ENCODE data around the gene TAF15.

TAF15 gene

DNA sequence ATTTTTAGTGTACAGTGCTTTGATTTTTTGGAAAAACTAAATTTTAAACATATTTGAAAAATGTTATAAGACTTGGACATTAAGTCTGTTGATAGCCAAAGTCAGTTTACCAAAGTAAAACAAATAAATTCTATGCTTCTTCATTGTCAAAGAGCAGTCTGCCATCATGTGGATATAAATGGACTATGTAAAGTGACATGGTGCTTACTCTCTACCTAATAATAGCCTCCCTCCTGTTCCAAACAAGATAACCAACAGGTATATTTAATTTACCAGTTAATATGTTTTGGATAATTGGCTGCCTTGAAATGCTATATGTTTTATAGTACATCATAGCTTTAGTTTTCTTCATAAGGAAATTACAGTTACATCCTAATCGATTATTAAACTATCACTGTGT lies 15.9 kb downstream of the TAF15 start:
- no peak for FAIRE-seq

DNA sequence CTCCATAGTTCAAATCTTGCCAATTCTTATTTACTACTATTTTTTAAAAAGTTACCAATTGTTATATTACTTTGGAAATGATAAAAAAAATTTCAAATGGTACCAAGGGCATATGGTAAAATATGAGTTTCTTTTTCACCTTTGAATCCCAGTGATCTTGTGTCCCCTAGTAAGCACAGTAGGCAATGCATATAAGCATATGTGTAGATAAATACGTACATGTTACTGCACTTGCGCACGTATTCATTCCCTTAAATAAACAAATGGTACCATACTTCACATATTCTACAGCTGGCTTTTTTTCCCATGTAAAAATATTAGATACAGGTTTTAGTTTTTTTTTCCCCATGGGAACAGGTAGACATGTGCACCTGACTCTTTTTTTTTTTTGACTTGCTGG lies 31.8 kb downstream of the TAF15 start:
- no peak for FAIRE-seq

DNA sequence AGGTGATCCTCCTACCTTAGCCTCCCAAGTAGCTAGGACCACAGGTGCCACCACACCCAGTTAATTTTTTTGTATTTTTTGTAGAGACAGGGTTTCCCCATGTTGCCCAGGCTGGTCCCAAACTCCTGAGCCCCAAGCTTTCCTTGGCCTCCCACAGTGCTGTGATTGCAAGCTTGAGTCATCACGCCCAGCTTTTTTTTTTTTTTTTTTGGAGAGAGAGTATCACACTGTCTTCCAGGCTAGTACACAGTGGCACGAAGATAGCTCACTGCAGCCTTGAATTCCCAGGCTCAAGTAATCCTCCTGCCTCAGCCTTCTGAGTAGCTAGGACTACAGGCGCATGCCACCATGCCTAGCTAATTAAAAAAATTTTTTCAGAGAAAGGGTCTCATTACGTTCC lies 32.2 kb downstream of the TAF15 start:
- no peak for FAIRE-seq

DNA sequence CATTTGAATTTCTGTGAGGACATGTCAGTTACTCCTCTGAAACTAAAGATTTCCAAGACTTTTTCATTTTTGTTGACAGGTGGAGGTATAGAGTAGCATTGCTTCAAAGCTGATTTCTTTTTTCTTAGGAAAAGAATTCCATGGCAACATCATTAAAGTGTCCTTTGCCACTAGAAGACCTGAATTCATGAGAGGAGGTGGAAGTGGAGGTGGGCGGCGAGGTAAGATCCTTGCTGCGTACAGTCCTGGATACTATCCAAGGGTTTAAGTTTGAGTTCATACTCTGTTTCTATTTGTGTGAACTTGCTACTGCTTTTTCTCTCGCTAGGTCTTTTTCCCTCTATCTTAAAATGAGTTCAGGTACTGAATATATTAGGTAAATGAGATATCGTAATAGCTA lies 33.0 kb downstream of the TAF15 start:
- no peak for FAIRE-seq

DNA sequence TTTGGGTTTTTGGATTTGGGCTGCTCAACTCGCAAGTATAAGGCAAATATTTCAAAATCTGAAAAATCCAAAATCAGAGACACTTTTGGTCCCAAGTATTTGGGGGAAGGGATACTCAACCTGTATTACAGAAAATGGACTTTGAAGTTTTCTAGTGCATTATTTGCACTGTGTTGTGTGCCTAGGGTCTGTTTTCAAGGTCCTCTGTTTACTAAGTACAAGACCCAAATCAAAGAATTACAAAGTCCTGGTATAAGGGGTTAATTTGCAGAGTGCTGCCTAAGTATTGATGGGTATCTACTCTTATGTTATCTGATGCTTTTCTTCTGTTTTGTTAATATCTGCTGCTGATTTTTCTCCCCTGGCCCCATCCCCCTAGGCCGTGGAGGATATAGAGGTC lies 34.4 kb downstream of the TAF15 start:
- no peak for FAIRE-seq

DNA sequence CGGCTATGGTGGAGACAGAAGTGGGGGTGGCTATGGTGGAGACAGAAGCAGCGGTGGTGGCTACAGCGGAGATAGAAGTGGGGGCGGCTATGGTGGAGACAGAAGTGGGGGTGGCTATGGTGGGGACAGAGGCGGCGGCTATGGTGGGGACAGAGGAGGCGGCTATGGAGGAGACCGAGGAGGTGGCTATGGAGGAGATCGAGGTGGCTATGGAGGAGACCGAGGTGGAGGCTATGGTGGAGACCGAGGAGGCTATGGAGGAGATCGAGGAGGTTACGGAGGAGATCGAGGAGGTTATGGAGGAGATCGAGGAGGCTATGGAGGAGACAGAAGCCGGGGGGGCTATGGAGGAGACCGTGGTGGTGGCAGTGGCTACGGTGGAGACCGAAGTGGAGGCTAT lies 35.3 kb downstream of the TAF15 start:
- no peak for FAIRE-seq

DNA sequence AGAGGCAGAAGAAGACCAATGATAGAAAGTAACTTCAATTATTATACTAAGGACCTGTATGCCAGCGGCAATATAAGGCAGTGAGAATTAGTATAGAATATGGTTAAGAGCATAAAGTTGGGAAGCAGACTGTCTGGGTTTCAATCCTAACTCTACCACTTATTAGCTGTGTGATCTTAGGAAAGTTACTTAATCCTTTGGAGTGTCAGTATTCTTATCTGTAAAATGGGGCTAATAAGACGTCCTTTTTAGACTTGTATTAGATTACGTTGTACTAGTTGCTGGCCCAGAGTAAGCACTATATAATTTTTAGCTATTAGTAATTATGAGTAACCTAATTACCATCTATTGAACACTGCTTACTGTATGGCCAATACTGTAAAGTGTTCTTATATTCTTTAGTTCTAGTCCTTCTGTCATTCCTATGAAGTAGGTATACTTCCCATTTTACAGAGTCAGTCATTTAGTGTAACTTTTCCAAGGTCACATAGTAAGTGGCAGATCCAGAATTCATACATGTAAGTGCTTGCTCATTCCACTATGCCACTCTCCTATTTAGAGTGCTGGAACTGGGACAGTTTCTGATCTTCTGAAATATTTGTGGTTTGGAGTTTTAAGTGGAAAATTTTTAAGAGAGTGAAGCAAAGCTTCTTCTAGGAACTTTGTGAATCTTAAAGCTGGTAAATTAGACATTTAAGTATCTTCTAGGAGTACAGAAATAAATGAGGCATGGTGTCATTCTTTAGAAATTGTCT lies 36.9 kb downstream of the TAF15 start:
- FAIRE-seq, result no peak

DNA sequence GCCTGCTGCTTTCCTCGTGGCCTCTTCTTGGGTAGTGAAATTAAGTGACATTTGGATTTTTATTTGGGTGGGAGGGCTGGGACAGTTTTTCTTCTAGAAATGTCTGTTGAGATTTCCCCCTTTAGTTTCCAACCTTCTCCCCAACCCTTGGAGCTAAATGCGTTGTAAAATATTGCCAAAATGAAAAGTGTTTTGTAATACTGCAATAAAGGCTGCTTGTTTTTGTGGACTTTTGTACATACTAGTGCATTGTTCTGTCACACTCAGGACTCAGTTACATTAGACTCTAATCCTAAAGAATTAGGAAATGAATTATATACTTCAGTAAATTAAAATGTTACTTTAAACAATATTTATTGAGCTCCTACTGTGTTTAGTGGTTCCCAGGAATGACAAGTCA lies 37.7 kb downstream of the TAF15 start:
- FAIRE-seq, result no peak

DNA sequence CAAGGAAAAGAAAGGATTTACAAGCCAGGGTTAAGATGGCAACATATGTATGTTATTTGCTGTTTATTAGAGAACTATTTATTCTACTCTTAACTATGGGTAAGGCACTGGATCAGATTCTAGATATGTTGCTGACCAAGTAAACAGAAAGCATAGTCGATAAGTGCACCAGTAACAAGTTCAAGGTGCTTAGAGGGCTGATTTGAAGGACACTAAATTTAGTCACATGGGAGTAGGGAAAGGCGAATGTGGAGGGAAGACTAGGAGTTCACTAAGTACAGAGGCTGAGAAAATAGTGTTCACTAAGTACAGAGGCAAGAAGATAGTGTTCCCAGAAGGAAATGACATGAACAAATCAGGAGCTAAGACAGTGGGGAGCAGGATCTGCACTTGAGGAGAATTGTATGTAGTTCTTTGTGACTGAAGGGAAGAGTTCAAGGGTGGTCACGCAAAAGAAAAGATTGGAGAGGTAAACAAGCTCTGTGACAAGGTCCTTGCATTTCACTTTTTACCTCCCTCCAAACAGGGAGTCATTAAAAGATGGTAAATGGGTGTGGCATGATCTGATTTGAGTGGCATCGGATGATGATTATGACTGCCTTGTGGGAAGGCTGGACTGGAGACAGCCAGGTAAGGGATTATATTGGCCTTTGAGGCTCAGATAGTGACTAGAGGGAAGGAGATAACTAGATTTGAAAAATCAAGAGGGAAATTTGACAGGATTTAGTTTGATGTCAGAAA lies 38.5 kb downstream of the TAF15 start:
- no peak for FAIRE-seq

DNA sequence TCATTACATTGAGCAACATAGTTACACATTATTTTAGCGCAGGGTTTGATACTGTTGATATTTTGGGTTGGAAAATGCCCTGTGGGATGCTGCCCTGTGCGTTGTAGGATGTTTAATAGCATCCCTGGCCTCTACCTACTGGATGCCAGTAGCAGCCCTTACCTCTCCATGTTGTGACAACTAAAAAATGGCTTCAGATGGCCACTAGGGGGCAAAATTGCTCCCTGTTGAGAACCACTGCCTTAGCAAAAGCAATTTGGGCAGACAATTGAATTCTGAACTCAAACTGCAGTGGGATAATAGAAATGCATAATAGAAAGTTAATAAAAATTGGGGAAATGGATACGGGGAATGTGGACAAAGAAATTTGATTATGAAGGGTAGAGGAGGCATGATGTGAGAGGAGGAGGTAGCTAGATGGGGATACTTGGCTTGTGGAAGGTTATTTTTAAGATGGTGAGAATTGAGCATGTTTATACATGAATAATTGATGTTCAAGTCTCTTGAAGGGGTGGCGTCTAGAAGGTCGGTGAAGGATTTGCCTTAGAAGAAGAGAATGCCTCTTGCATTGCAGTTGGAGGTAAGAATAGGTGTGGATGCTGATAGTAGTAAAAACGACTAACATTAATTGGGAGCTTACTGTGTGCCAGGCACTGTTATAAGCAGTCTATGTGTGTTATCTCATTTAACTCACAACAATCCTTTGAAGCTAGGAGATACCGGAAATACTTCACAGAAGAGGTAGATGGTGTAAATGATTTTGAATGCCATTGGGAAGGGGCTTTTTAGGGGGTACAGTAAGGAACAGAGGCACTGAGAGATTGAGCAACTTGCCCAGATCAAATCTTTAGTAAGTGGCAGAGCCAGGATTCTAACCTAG lies 40.4 kb downstream of the TAF15 start:
- no peak for FAIRE-seq

DNA sequence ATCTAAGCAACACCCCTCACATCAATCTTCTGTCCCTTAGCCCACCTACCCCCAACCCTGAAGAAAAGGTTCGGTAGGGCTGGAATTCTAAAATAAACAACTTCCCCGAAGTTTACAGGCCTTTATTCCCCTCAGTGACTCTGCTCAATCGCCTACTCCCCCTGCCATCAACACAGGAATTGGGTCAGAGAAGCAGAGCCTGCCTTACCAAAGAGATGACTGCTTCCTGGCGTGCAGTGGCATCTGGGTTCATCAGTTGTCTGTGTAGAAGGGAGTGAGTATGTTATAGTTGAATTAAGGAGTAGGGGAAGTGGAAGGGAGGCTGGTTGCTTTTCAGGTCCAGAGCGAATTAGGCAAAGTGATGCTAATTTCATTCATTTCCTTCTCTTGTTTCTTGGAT lies 46.7 kb downstream of the TAF15 start:
- no peak for FAIRE-seq

DNA sequence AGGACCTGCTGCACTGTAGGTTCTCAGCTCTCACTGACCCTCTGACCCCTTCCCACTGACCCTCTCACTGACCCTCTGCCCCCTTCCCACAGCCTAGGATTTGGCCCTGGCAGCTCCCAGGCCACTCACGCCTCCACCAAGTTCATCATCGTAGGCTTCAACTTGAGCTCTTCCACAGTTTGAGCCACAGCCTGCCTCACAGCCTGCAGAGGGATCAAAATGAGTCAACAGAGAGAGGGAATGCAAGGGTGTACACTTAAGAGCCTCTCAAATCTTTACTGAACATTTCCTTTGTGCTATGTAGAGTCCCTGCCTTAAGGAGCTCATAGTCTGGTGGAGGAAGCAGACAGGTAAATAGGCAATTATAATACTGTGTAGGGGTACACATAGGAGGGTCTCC lies 47.3 kb downstream of the TAF15 start:
- no peak for FAIRE-seq

DNA sequence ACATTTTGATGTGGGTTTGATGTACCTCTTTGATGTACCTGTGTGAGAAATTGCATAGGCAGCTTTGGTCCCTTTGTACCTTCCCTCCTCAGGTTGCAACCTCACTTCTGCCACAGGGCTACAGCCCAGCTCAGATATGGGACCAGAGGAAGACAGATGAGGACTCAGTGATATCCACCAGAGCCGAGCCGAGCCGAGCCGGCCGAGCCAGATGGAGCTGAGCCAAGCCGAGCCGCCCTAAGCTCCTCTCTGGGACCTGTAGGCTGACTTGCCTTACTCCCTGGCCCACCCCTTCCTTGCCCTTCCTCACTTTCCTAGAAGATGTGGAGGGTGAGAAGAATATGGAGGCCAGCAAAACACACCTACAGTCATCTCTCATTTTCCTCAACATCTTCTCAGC lies 55.6 kb downstream of the TAF15 start:
- FAIRE-seq, result no peak

DNA sequence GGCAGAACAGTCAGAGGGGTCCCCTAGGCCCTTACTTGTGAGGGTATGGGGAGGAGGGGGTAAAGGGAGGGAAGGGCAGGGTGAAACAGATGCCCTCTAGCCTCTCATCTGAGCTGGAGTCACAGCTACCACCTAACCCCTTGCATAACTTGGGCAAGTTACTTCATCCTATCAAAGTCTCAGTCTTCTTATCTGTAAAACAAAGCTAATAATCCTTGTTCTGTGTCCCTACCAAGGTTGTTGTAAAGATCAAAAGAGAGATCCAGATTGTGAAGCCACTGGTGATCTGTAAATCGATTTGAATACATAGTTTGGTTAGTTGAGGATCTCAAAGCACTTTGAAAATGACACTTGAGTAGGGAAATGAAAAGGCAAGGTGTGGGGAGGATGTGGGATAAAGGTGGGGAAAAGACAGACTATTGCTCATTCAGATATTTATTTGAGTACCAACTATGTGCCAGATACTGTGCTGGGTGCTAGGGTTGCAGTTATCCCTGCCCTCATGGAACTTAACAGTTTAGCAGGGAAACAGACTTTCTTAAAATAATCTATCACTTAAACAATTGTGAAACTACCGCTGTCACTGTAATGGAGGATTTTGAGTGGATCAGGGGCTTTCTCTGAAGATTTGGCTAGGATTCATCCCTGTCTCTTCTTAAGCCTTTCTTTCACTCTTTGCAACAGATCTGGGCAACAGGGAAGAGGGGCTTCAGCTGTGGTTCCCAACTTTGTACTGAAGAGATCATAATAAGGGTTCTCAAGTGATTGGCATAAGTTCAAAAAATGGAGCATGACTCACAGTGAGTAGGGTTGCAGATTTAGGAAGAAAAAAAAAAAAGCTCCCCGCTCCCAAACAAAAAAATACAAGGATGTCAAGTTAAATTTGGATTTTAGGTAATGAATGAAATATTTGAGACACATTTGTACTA lies 56.4 kb downstream of the TAF15 start:
- FAIRE-seq, result no peak

DNA sequence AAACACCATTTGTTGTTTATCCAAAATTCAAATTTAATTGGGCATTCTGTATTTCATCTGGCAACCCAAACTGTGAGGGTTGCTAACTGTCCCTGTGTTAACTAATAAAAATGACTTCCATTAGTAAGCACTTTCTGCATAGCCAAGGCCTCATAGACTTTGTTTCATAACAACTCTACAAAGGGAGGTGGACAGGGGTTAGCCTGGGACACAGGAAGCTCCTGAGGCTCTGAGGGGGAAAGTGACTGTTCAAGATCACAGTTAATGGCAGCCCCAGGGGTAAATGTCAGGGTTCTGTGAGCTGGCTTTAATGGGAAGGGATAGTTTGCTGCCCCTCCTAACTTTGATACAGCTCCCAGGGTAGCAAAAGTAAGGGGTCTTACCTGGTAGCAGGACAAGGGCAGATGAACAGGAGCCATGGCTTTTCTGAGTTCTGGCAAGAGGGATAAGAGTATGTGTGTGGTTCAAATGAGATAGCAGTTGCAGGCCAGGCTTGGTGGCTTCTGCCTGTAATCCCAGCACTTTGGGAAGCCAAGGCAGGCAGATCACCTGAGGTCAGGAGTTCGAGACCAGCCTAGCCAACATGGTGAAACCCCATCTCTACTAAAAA lies 57.2 kb downstream of the TAF15 start:
- no peak for FAIRE-seq

DNA sequence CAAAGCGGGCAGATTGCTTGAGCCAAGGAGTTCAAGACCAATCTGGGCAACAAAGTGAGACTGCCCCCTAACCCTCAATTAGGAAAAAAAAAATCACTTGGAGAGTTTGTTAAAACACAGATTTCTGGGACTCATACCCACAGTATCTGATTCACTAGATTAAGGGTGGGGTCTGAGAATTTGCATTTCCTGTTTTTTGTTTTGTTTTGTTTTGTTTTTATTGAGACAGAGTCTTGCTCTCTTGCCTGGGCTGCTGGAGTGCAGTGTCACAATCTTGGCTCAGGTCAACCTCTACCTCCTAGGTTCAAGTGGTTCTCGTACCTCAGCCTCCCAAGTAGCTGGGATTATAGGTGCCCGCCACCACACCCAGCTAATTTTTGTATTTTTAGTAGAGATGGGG lies 58.3 kb downstream of the TAF15 start:
- no peak for FAIRE-seq

DNA sequence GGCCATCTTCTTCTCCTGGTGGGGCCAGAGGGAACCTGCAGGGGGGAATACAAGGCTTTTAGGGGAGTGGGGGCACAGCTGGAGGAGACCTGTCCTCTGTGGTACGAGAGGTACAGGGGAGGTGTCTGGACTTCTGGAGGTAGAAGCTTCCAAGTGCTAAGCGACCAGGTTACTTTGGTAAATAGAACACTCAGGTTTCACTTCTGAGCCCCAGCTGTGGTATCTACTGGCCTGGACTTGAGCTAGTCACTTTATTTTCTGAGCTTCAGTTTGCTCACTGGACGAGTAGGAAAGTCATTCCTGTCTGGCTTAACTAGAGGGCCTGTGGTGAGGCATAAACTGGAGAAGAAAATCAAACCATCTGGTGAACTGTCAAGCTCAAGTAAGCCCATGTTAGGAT lies 59.5 kb downstream of the TAF15 start, which contains the start of gene HEATR9:
Gene HEATR9, minus strand, starts transcription at position 155 of the 400 bp plus-strand sequence. Its CDS starts 149 bp downstream, at position 6.
- no peak for FAIRE-seq

DNA sequence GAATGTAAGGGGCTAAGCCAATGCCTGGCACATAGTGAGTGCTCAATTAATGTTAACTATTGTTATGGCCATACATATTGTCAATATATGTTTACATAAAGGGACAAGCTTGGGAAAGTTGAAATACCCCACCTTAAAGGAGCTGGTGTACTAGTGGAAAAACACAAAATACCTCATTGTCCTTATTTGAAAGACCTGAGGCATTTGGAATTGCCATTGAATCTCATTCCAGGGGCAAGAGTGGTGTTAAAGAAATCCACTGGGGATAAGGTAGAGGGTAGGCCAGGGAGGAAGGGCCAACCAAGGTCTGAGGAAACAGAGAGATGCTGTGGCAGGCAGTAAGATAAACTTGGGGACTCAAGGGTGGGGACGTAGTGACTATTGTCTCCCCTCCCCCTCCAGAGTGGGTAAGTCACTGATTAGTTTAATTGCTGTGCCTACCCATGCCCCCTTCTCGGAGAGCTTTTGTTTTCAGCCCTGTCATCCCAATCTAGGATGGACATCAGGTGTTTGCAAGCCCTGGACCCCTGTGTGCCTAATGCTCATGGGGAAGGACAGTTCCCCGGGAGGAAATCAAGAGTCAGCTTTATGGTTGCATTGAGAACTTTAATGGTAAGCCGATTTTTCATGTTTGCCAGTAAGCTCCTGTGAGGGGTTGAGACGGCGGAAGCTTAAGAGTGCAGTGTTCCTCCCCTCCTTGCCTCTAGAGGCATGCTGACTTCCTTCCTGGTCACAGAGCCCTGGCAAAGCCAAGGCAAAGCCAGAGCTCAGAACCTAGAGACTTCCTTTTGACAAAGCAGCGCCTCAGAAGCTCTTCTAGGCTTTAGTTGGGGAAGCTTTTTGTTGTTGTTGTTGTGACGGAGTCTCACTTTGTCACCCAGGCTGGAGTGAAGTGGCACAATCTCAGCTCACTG lies 61.9 kb downstream of the TAF15 start:
- FAIRE-seq, result no peak

DNA sequence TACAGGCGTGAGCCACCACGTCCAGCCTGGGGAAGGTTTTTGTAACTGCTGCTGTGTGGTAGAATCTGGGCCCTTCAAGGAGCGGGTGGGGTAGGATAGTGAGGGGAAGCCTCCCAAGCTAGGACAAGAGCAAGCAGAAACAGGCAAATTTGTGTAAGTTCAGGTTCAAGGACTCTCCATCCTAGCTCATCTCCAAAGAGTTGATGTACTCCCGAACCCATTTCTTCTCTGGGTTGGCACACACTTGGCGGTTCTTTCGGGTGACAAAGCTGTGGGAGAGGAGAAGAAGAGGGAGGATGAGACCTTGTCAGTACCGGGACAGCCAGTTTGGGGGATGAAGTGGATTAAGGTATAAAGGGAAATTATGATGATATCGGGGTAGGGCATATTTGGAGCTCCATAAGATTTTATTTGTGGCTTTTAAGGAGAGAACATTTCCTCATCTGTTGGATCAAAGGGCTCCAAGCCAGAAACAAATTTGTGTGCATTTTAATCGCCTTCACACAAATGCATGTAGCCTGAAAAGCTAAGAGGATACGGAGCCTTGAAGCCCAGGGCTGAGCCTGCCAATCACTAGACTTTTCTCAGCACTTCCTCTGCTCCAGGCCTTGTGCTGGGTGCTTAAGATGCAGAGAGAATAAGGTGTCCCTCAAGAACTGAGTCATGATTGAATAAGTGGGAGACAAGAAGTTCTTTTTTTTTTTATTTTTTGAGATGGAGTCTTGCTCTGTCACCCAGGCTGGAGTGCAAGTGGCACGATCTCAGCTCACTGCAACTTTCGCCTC lies 63.1 kb downstream of the TAF15 start:
- FAIRE-seq, result no peak

Measured in endometrium (tissue), 2 donors.